ENCODE measurements around the gene NPR3.

The NPR3 gene

GRCh38 chr5:32710550-32711361 lies at the start of gene NPR3:
NPR3 (plus strand) TSS chr5:32711321; CDS start chr5:32711777, 456 bp downstream.
- peak within 1 kb of the TSS; percentile 4 to 74 (median 55) for H3K9ac ChIP-seq (ENCODE audit: low read length in 5 of 5)
- peaks cover 2 to 52% (median 49%) of the 10 kb centered on the region in 5 donors for H3K4me1 ChIP-seq (ENCODE audit: control insufficient read depth in 5 of 5, insufficient read depth in 5 of 5, low read length in 5 of 5)
- peak within 1 kb of the TSS; percentile 74 for H3K27ac ChIP-seq (ENCODE audit: low read depth, low read length)
- H3K9me3 ChIP-seq (ENCODE audit: control insufficient read depth in 5 of 5, low read length in 5 of 5): no peaks in the 10 kb centered on the region
- peak within 1 kb of the TSS; percentile 84 to 93 (median 88) for H3K4me3 ChIP-seq (ENCODE audit: low read depth in 1 of 5, low read length in 5 of 5)
- H3K36me3 ChIP-seq (ENCODE audit: control insufficient read depth in 5 of 5, insufficient read depth in 5 of 5, low read length in 5 of 5): no peaks in the 10 kb centered on the region
- peaks cover 0 to 21% (median 12%) of the 10 kb centered on the region in 5 donors for H3K27me3 ChIP-seq (ENCODE audit: control insufficient read depth in 5 of 5, insufficient read depth in 4 of 5, low read length in 5 of 5)

DNA sequence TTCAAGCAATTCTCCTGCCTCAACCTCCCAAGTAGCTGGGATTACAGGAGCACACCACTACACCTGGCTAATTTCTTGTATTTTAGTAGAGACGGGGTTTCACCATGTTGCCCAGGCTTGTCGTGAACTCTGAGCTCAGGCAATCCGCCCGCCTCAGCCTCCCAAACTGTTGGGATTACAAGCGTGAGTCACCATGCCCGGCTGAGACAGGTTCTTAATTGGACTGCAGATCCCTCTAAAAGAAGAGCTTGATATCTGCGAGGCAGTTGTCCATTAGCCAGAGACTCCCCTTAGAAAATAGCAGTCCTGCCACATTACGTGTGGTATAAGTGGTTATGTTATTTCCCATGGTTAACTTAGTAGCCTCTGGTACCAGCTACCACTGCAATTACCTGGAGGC lies 46.6 kb upstream of the NPR3 start:
- Histone ChIP-seq H3K9me3 (ENCODE audit: control insufficient read depth in 5 of 5, low read length in 5 of 5) (peaks cover 0 to 15% (median 8%) of the 10 kb centered on the region in 5 donors), H3K36me3 (ENCODE audit: control insufficient read depth in 5 of 5, insufficient read depth in 5 of 5, low read length in 5 of 5) (no peaks in the 10 kb centered on the region), H3K4me1 (ENCODE audit: control insufficient read depth in 5 of 5, insufficient read depth in 5 of 5, low read length in 5 of 5) (no peaks in the 10 kb centered on the region), H3K27me3 (ENCODE audit: control insufficient read depth in 5 of 5, insufficient read depth in 4 of 5, low read length in 5 of 5) (no peaks in the 10 kb centered on the region), H3K9ac (ENCODE audit: low read length in 5 of 5) (no peak overlapping the region), H3K27ac (ENCODE audit: low read depth, low read length) (no peak overlapping the region), H3K4me3 (ENCODE audit: low read depth in 1 of 5, low read length in 5 of 5) (no peak overlapping the region)

DNA sequence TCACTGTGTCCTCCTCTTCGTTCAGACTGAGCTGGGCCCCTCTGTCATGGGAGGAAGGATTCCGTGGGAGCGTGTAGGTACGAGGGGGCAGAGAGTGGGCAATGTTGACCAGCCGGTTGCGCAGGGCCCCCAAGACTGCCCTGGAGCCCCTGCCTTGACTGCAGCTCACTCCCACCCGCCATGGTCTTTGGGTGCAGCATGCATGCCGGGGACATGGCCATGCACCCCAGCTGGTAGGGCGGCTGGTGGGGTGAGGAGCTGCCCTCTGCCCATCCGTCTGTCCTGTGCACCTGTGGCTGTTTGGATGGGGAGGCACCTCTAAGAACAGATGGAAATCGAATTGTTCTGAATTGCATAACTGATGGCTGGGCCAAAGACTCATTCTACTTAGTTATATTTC lies 42.6 kb upstream of the NPR3 start:
- Histone ChIP-seq H3K27ac (ENCODE audit: low read depth, low read length) (no peak overlapping the region), H3K9ac (ENCODE audit: low read length in 5 of 5) (no peak overlapping the region)

GRCh38 chr5:32673272-32673671 lies 37.8 kb upstream of the NPR3 start:
- Histone ChIP-seq H3K9ac (ENCODE audit: low read length in 5 of 5) (no peak overlapping the region), H3K4me3 (ENCODE audit: low read depth in 1 of 5, low read length in 5 of 5) (no peak overlapping the region), H3K9me3 (ENCODE audit: control insufficient read depth in 5 of 5, low read length in 5 of 5) (peaks cover 0 to 25% (median 16%) of the 10 kb centered on the region in 5 donors), H3K27me3 (ENCODE audit: control insufficient read depth in 5 of 5, insufficient read depth in 4 of 5, low read length in 5 of 5) (no peaks in the 10 kb centered on the region), H3K4me1 (ENCODE audit: control insufficient read depth in 5 of 5, insufficient read depth in 5 of 5, low read length in 5 of 5) (no peaks in the 10 kb centered on the region), H3K36me3 (ENCODE audit: control insufficient read depth in 5 of 5, insufficient read depth in 5 of 5, low read length in 5 of 5) (no peaks in the 10 kb centered on the region), H3K27ac (ENCODE audit: low read depth, low read length) (no peak overlapping the region)

More for the DNA sequence above, 42.6 kb upstream of the NPR3 start:
- no peaks in the 10 kb centered on the region for H3K4me1 ChIP-seq (ENCODE audit: control insufficient read depth in 5 of 5, insufficient read depth in 5 of 5, low read length in 5 of 5)
- H3K9me3 ChIP-seq (ENCODE audit: control insufficient read depth in 5 of 5, low read length in 5 of 5): peaks cover 13 to 30% (median 16%) of the 10 kb centered on the region in 5 donors
- no peak overlapping the region for H3K4me3 ChIP-seq (ENCODE audit: low read depth in 1 of 5, low read length in 5 of 5)
- no peaks in the 10 kb centered on the region for H3K36me3 ChIP-seq (ENCODE audit: control insufficient read depth in 5 of 5, insufficient read depth in 5 of 5, low read length in 5 of 5)
- no peaks in the 10 kb centered on the region for H3K27me3 ChIP-seq (ENCODE audit: control insufficient read depth in 5 of 5, insufficient read depth in 4 of 5, low read length in 5 of 5)

GRCh38 chr5:32677023-32677422 lies 34.1 kb upstream of the NPR3 start:
- Histone ChIP-seq H3K4me3 (ENCODE audit: low read depth in 1 of 5, low read length in 5 of 5) (no peak overlapping the region), H3K9ac (ENCODE audit: low read length in 5 of 5) (no peak overlapping the region)

DNA sequence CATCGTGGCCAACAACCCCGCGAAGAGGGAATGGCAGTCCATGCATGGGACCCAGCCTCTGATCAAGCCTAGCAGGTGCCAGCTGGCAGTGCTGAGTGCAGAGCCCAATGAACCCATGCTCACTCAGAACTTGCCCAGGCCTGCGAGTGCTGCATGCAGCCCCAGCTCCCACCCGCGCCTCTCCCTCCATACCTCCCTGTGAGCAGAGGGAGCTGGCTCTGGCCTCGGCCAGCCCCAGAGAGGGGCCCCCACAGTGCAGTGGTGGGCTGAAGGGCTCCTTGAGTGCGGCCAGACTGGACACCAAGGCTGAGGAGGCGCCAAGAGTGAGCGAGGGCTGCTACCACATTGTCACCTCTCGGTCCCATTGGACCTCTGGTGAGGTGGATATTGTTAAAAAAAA lies 32.6 kb upstream of the NPR3 start:
- H3K4me1 ChIP-seq (ENCODE audit: control insufficient read depth in 5 of 5, insufficient read depth in 5 of 5, low read length in 5 of 5): peaks cover 0 to 14% (median 0%) of the 10 kb centered on the region in 5 donors
- H3K9me3 ChIP-seq (ENCODE audit: control insufficient read depth in 5 of 5, low read length in 5 of 5): peaks cover 0 to 1% (median 0%) of the 10 kb centered on the region in 5 donors
- H3K27ac ChIP-seq (ENCODE audit: low read depth, low read length): no peak overlapping the region
- H3K4me3 ChIP-seq (ENCODE audit: low read depth in 1 of 5, low read length in 5 of 5): no peak overlapping the region
- no peak overlapping the region for H3K9ac ChIP-seq (ENCODE audit: low read length in 5 of 5)
- no peaks in the 10 kb centered on the region for H3K27me3 ChIP-seq (ENCODE audit: control insufficient read depth in 5 of 5, insufficient read depth in 4 of 5, low read length in 5 of 5)
- H3K36me3 ChIP-seq (ENCODE audit: control insufficient read depth in 5 of 5, insufficient read depth in 5 of 5, low read length in 5 of 5): no peaks in the 10 kb centered on the region

More at GRCh38 chr5:32677023-32677422, 34.1 kb upstream of the NPR3 start:
- Histone ChIP-seq H3K36me3 (ENCODE audit: control insufficient read depth in 5 of 5, insufficient read depth in 5 of 5, low read length in 5 of 5) (no peaks in the 10 kb centered on the region), H3K27me3 (ENCODE audit: control insufficient read depth in 5 of 5, insufficient read depth in 4 of 5, low read length in 5 of 5) (no peaks in the 10 kb centered on the region), H3K9me3 (ENCODE audit: control insufficient read depth in 5 of 5, low read length in 5 of 5) (peaks cover 0 to 12% (median 8%) of the 10 kb centered on the region in 5 donors), H3K4me1 (ENCODE audit: control insufficient read depth in 5 of 5, insufficient read depth in 5 of 5, low read length in 5 of 5) (peaks cover 0 to 14% (median 0%) of the 10 kb centered on the region in 5 donors), H3K27ac (ENCODE audit: low read depth, low read length) (no peak overlapping the region)

DNA sequence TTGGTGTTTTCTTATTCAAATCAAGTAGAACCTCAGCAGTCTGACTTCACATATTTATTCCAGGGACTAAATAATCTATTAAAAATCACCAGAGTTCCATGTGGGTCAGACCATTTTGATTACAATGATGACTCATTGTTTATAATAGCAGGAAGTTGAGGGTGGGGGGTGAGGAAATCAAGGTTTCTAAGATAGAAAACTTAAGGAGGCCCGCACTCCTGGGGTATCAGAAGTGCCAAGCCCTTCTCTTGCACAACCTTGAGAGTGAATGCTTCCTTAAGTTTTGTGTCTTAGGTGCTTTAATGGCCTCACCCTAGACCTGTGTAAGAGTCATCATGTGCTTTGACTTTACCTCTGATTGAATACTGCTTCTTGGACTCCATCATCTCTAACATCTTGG lies 31.9 kb upstream of the NPR3 start:
- H3K9ac ChIP-seq (ENCODE audit: low read length in 5 of 5): no peak overlapping the region
- no peak overlapping the region for H3K4me3 ChIP-seq (ENCODE audit: low read depth in 1 of 5, low read length in 5 of 5)
- no peaks in the 10 kb centered on the region for H3K27me3 ChIP-seq (ENCODE audit: control insufficient read depth in 5 of 5, insufficient read depth in 4 of 5, low read length in 5 of 5)
- peaks cover 0 to 6% (median 4%) of the 10 kb centered on the region in 5 donors for H3K9me3 ChIP-seq (ENCODE audit: control insufficient read depth in 5 of 5, low read length in 5 of 5)
- H3K4me1 ChIP-seq (ENCODE audit: control insufficient read depth in 5 of 5, insufficient read depth in 5 of 5, low read length in 5 of 5): peaks cover 0 to 14% (median 0%) of the 10 kb centered on the region in 5 donors
- no peaks in the 10 kb centered on the region for H3K36me3 ChIP-seq (ENCODE audit: control insufficient read depth in 5 of 5, insufficient read depth in 5 of 5, low read length in 5 of 5)
- no peak overlapping the region for H3K27ac ChIP-seq (ENCODE audit: low read depth, low read length)

DNA sequence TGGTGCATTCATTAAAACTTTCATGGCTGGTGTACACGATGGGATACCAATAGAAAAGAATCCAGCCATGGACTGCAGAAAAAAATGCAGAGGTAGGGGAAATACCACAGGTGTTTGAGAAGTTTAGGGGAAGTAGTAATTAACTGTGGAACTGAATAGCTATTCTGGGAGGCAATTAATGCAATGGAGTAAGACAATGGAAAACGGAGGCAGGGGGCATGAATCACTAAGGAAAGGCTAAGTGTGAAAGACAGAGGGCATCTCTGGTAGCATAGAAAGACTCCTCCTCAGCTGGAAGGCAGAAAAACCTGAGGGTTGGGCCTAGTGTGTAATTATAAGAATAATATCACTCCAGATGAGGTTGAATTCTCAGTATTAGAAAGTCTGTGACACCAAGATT lies 30.9 kb upstream of the NPR3 start:
- peaks cover 0 to 14% (median 0%) of the 10 kb centered on the region in 5 donors for H3K4me1 ChIP-seq (ENCODE audit: control insufficient read depth in 5 of 5, insufficient read depth in 5 of 5, low read length in 5 of 5)
- no peak overlapping the region for H3K9ac ChIP-seq (ENCODE audit: low read length in 5 of 5)
- no peak overlapping the region for H3K27ac ChIP-seq (ENCODE audit: low read depth, low read length)
- H3K27me3 ChIP-seq (ENCODE audit: control insufficient read depth in 5 of 5, insufficient read depth in 4 of 5, low read length in 5 of 5): no peaks in the 10 kb centered on the region
- H3K4me3 ChIP-seq (ENCODE audit: low read depth in 1 of 5, low read length in 5 of 5): no peak overlapping the region
- no peaks in the 10 kb centered on the region for H3K36me3 ChIP-seq (ENCODE audit: control insufficient read depth in 5 of 5, insufficient read depth in 5 of 5, low read length in 5 of 5)
- H3K9me3 ChIP-seq (ENCODE audit: control insufficient read depth in 5 of 5, low read length in 5 of 5): peaks cover 0 to 12% (median 6%) of the 10 kb centered on the region in 5 donors

- Histone ChIP-seq H3K9ac (ENCODE audit: low read length in 5 of 5) (no peak overlapping the region), H3K36me3 (ENCODE audit: control insufficient read depth in 5 of 5, insufficient read depth in 5 of 5, low read length in 5 of 5) (no peaks in the 10 kb centered on the region), H3K27me3 (ENCODE audit: control insufficient read depth in 5 of 5, insufficient read depth in 4 of 5, low read length in 5 of 5) (no peaks in the 10 kb centered on the region), H3K4me1 (ENCODE audit: control insufficient read depth in 5 of 5, insufficient read depth in 5 of 5, low read length in 5 of 5) (peaks cover 0 to 20% (median 9%) of the 10 kb centered on the region in 5 donors), H3K9me3 (ENCODE audit: control insufficient read depth in 5 of 5, low read length in 5 of 5) (peaks cover 0 to 12% (median 6%) of the 10 kb centered on the region in 5 donors), H3K4me3 (ENCODE audit: low read depth in 1 of 5, low read length in 5 of 5) (no peak overlapping the region), H3K27ac (ENCODE audit: low read depth, low read length) (no peak overlapping the region)
These were observed 28.0 kb upstream of the NPR3 start for GRCh38 chr5:32683125-32683524.

GRCh38 chr5:32684260-32684659 lies 26.9 kb upstream of the NPR3 start:
- Histone ChIP-seq H3K4me1 (ENCODE audit: control insufficient read depth in 5 of 5, insufficient read depth in 5 of 5, low read length in 5 of 5) (peaks cover 0 to 16% (median 9%) of the 10 kb centered on the region in 5 donors), H3K9me3 (ENCODE audit: control insufficient read depth in 5 of 5, low read length in 5 of 5) (peaks cover 0 to 12% (median 6%) of the 10 kb centered on the region in 5 donors), H3K27ac (ENCODE audit: low read depth, low read length) (no peak overlapping the region), H3K27me3 (ENCODE audit: control insufficient read depth in 5 of 5, insufficient read depth in 4 of 5, low read length in 5 of 5) (no peaks in the 10 kb centered on the region), H3K36me3 (ENCODE audit: control insufficient read depth in 5 of 5, insufficient read depth in 5 of 5, low read length in 5 of 5) (no peaks in the 10 kb centered on the region), H3K4me3 (ENCODE audit: low read depth in 1 of 5, low read length in 5 of 5) (no peak overlapping the region), H3K9ac (ENCODE audit: low read length in 5 of 5) (no peak overlapping the region)
